ENCODE data around the gene SLC4A4.

Gene SLC4A4

GRCh38 chr4:71338846-71339593 lies at the start of gene SLC4A4:
Gene SLC4A4, plus strand, starts transcription at chr4:71339020.
- no peak for TF ChIP-seq ZNF274 (IDR thresholded peaks at IDR 0.05; ENCODE audit: low read depth, low read length)
- 0 out of 2 replicates have a peak within 1 kb of the TSS, but pooled peaks have one; percentile 9 for H3K4me3 ChIP-seq (ENCODE audit: low read length)

GRCh38 chr4:71290074-71290473 lies 48.7 kb upstream of the SLC4A4 start:
- TF ChIP-seq ZNF274 (IDR thresholded peaks at IDR 0.05; ENCODE audit: low read depth, low read length), result no peak

GRCh38 chr4:71290476-71290875 lies 48.3 kb upstream of the SLC4A4 start:
- H3K4me3 ChIP-seq (ENCODE audit: low read length), result no peak overlapping the region
- no peak for TF ChIP-seq ZNF274 (IDR thresholded peaks at IDR 0.05; ENCODE audit: low read depth, low read length)

More at GRCh38 chr4:71290074-71290473, 48.7 kb upstream of the SLC4A4 start:
- no peak overlapping the region for H3K4me3 ChIP-seq (ENCODE audit: low read length)

- no peak overlapping the region for H3K4me3 ChIP-seq (ENCODE audit: low read length)
- no peak for TF ChIP-seq ZNF274 (IDR thresholded peaks at IDR 0.05; ENCODE audit: low read depth, low read length)
Observed at GRCh38 chr4:71292228-71292627, 46.6 kb upstream of the SLC4A4 start.

- no peak overlapping the region for H3K4me3 ChIP-seq (ENCODE audit: low read length)
- no peak for TF ChIP-seq ZNF274 (IDR thresholded peaks at IDR 0.05; ENCODE audit: low read depth, low read length)
Observed at GRCh38 chr4:71293705-71294104, 45.1 kb upstream of the SLC4A4 start.

- no peak for TF ChIP-seq ZNF274 (IDR thresholded peaks at IDR 0.05; ENCODE audit: low read depth, low read length)
Observed at GRCh38 chr4:71294301-71294700, 44.5 kb upstream of the SLC4A4 start.

GRCh38 chr4:71296945-71297344 lies 41.9 kb upstream of the SLC4A4 start:
- no peak overlapping the region for H3K4me3 ChIP-seq (ENCODE audit: low read length)
- TF ChIP-seq ZNF274 (IDR thresholded peaks at IDR 0.05; ENCODE audit: low read depth, low read length), result no peak

More at GRCh38 chr4:71294301-71294700, 44.5 kb upstream of the SLC4A4 start:
- H3K4me3 ChIP-seq (ENCODE audit: low read length), result no peak overlapping the region

GRCh38 chr4:71300362-71300761 lies 38.5 kb upstream of the SLC4A4 start:
- no peak overlapping the region for H3K4me3 ChIP-seq (ENCODE audit: low read length)
- no peak for TF ChIP-seq ZNF274 (IDR thresholded peaks at IDR 0.05; ENCODE audit: low read depth, low read length)

- no peak overlapping the region for H3K4me3 ChIP-seq (ENCODE audit: low read length)
- no peak for TF ChIP-seq ZNF274 (IDR thresholded peaks at IDR 0.05; ENCODE audit: low read depth, low read length)
Observed at GRCh38 chr4:71300964-71301363, 37.9 kb upstream of the SLC4A4 start.

- H3K4me3 ChIP-seq (ENCODE audit: low read length), result no peak overlapping the region
- TF ChIP-seq ZNF274 (IDR thresholded peaks at IDR 0.05; ENCODE audit: low read depth, low read length), result no peak
Observed at GRCh38 chr4:71303287-71303686, 35.5 kb upstream of the SLC4A4 start.

- H3K4me3 ChIP-seq (ENCODE audit: low read length), result no peak overlapping the region
- no peak for TF ChIP-seq ZNF274 (IDR thresholded peaks at IDR 0.05; ENCODE audit: low read depth, low read length)
Observed at GRCh38 chr4:71303850-71304249, 35.0 kb upstream of the SLC4A4 start.

- TF ChIP-seq ZNF274 (IDR thresholded peaks at IDR 0.05; ENCODE audit: low read depth, low read length), result no peak
- no peak overlapping the region for H3K4me3 ChIP-seq (ENCODE audit: low read length)
Observed at GRCh38 chr4:71304289-71304850, 34.5 kb upstream of the SLC4A4 start.

- TF ChIP-seq ZNF274 (IDR thresholded peaks at IDR 0.05; ENCODE audit: low read depth, low read length), result no peak
Observed at GRCh38 chr4:71307729-71308128, 31.1 kb upstream of the SLC4A4 start.

GRCh38 chr4:71322425-71322824 lies 16.4 kb upstream of the SLC4A4 start:
- no peak for TF ChIP-seq ZNF274 (IDR thresholded peaks at IDR 0.05; ENCODE audit: low read depth, low read length)
- no peak overlapping the region for H3K4me3 ChIP-seq (ENCODE audit: low read length)

More at GRCh38 chr4:71307729-71308128, 31.1 kb upstream of the SLC4A4 start:
- H3K4me3 ChIP-seq (ENCODE audit: low read length), result no peak overlapping the region

- no peak overlapping the region for H3K4me3 ChIP-seq (ENCODE audit: low read length)
- no peak for TF ChIP-seq ZNF274 (IDR thresholded peaks at IDR 0.05; ENCODE audit: low read depth, low read length)
Observed at GRCh38 chr4:71333368-71333767, 5.5 kb upstream of the SLC4A4 start.

All from GM08714 (cell line).